Neural cell (in vitro differentiated cells): ENCODE measurements around the gene PTPRN2.

Experiments
- CTCF ChIP-seq: fragments of 450-650 bp; IDR thresholded peaks from 2 replicates; pipeline ENCODE4 v1.5.1; 2014; ENCODE audit warnings: antibody characterized with exemption, mild to moderate bottlenecking, moderate library complexity; ENCODE audit not compliant: poor library complexity, severe bottlenecking
- EP300 ChIP-seq: fragments of 450-650 bp; conservative IDR thresholded peaks from 2 replicates; pipeline ENCODE4 v1.6.1; 2014; ENCODE audit warnings: antibody characterized with exemption, mild to moderate bottlenecking, moderate library complexity; ENCODE audit not compliant: poor library complexity, severe bottlenecking
- EZH2 ChIP-seq: fragments of 200-600, 300-800 bp; shearing (Covaris generic), sonication (generic); IDR thresholded peaks from 2 replicates; pipeline ENCODE4 v1.6.1; 2014; ENCODE audit warnings: antibody characterized with exemption, low read length, borderline replicate concordance, mild to moderate bottlenecking; ENCODE audit not compliant: insufficient read depth, poor library complexity, severe bottlenecking
- POLR2AphosphoS5 ChIP-seq: IDR thresholded peaks from 2 replicates; pipeline ENCODE4 v1.6.1; 2012
- SMC3 ChIP-seq: fragments of 450-650 bp; conservative IDR thresholded peaks from 2 replicates; pipeline ENCODE4 v1.6.1; 2014; ENCODE audit warnings: antibody characterized with exemption, mild to moderate bottlenecking, moderate library complexity; ENCODE audit not compliant: poor library complexity
- TAF1 ChIP-seq: IDR thresholded peaks from 2 replicates; pipeline ENCODE4 v1.6.1; 2012; ENCODE audit warnings: low read depth

GRCh38 chr7:158259671-158260418 is 327.8 kb downstream of the PTPRN2 start:
- no peak for TF ChIP-seq EZH2
- no peak for TF ChIP-seq SMC3
- no peak for TF ChIP-seq EP300
- TF ChIP-seq CTCF: no peak
- TF ChIP-seq TAF1: no peak
- no peak for TF ChIP-seq POLR2AphosphoS5
